GM12872 (cell line): Measurements from ENCODE around the gene EHF.

Source experiments
- TF ChIP-seq, protein P1 (sequence below): IDR thresholded peaks from 3 replicates; pipeline ENCODE4 v1.5.1; 2011; ENCODE audit warnings: low read depth, mild to moderate bottlenecking, low read length, moderate library complexity; ENCODE audit not compliant: insufficient read depth

Gene EHF

DNA sequence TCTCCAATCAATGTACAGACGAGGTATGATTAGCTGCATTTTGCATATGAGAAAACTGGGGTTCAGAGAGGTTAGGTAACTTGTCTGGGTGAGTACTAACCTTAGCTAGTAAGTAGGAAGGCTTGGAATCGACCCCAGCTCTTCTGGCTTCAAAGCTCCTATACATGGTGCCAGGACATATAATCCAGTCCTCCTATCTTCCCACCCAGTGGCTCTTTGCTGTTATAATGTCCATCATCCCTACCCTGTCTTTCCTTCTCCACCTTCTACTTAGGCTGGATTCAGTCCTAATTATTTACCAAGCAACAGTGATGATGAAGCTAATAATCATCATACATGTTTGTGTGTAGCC is 20.0 kb downstream of the EHF start:
- TF ChIP-seq, protein P1, sequence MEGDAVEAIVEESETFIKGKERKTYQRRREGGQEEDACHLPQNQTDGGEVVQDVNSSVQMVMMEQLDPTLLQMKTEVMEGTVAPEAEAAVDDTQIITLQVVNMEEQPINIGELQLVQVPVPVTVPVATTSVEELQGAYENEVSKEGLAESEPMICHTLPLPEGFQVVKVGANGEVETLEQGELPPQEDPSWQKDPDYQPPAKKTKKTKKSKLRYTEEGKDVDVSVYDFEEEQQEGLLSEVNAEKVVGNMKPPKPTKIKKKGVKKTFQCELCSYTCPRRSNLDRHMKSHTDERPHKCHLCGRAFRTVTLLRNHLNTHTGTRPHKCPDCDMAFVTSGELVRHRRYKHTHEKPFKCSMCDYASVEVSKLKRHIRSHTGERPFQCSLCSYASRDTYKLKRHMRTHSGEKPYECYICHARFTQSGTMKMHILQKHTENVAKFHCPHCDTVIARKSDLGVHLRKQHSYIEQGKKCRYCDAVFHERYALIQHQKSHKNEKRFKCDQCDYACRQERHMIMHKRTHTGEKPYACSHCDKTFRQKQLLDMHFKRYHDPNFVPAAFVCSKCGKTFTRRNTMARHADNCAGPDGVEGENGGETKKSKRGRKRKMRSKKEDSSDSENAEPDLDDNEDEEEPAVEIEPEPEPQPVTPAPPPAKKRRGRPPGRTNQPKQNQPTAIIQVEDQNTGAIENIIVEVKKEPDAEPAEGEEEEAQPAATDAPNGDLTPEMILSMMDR, result no peak

DNA sequence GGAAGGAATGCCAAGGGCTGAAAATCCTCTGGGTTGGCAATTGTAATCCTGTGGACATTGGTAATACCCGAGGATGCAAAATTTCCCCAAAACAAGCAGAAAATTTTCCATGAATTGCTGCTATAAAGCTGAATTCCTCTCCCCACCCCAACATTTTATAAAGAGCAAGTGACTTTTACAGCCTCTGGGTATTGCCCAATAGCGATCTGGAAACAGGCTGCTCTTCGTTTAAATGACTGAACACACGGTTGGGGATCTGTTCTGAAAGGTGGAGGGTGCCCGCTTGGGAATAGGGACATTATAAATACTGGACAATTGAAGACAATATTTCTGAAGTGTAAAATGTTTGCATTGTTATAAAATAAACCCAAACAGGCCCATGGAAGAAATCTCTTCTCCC is 20.6 kb downstream of the EHF start:
- TF ChIP-seq, protein P1, result no peak

DNA sequence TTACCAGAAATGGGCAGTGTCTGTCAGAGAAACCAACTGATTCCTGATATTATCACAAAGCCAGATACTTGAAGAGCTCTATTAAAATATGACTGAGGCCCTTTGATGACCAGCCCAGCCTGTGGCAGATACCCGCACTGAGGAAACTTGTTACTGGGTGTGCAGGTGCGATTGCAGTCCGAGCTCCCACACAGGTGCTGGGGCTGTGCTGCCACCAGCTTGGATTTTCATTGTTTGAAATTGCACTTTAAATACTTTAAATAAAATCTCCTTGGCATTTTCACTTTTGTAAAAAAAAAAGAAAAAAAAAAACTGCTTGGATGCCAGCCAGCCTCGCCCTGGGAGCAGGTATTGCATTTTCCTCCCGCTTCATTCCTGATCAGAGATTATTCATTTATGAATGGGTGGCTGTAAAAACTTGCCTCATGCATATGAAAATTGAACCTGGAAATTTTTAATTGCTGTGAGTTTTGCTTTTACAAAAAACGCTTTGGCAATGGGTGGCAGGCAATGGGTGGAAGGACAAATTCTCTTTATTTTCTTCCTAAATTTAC is 21.2 kb downstream of the EHF start:
- TF ChIP-seq, protein P1, result no peak

DNA sequence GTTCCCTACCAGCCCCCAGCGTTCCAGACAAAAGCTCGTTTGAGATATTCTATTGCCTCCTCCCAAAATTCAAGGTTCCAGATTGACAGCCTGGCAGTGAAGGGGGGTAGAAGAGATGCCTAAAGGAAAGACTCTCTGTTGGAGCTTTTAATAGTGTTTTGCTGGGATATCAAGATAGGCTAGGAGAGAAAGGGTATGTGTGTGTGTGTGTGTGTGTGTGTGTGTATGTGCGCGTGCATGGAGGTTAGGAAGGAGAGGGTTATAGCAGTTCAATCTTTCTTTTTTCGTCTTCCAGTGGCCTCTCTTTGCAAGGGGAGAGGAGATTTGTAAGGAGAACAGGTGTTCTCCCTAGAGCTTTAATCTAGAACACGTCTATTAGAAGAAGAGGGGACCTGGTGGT is 22.0 kb downstream of the EHF start:
- TF ChIP-seq, protein P1, result no peak

DNA sequence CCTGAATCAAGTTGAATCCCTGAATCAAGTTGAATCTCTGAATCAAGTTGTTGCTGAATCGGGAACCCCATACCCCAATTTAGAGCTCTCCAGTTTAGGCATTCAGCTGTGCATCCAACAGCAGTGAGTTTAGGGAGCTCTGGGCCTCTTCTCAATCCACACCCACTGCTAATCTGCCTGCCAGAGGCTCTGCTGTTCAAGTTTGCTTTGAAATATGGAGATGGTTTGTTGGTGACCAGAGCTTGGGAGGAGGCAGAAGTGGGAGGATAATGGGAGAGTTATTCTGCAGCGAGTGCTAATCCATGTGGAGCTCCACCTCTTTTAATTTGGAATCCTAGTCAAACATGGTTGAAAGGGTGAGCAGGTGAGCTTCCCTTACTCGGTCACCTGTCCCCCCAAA is 22.4 kb downstream of the EHF start:
- TF ChIP-seq, protein P1, result no peak

DNA sequence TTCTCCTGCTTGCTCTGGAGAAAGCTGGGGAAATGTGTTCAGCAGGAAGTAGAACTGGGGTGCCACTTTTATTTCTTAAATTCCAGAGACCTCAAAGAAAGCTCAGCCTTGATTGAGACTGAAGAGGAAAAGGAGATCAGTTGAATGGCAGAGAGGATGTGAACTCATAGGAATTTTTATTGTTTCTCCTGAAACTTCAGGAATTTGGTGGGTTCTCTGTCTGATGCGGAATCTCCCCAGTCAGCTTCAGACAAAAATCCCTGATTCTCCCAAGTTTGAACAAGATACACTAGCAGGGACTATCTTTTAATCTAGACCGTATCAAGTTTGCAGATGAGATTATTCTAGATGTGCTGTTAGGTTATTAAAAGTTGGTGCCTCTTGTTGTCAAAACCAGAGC is 23.0 kb downstream of the EHF start:
- TF ChIP-seq, protein P1, result no peak

DNA sequence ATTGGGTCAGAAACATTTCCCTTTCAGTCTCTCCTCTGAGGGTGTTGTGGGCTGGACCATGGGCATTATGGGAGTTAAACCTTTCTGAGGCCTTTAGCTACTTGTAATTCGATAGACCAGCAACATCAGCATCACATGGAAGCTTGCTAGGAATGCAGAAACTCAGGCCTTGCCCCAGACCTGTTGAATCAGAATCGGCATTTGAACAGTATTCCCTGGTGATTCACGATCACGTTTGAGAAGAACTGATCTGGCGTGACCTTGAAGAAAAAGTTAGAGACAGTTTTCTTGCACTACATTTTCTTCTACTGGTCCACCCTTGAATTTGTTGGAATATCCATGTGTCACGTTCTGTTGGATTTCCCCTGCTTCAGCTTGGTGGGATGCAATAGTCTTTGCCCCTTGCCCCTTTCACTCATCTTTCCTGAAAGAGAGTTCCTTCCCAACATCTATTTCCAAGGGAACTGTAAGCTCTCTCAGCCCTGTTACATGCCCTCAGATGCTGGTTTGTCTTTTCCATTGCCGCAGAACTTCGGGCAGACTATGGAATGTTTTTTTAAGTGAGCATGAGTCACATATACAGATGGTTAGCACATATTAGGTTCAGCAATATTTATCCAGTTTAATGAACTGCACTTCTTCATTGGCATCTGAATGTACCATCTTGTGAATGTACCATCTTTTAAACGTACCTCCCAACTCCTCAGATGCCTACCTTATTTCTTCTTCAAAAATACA is 23.9 kb downstream of the EHF start:
- TF ChIP-seq, protein P1, result no peak
